ENCODE data around the gene ART3.
A peak's percentile ranks its signal among the peaks of the same experiment; 100 is the strongest.

Gene ART3

GRCh38 chr4:76127754-76128153 lies 53.2 kb downstream of the ART3 start:
- FAIRE-seq (no peak), DNase-seq (ENCODE audit: extremely low spot score, insufficient read length, low read depth) (no peak)

DNA sequence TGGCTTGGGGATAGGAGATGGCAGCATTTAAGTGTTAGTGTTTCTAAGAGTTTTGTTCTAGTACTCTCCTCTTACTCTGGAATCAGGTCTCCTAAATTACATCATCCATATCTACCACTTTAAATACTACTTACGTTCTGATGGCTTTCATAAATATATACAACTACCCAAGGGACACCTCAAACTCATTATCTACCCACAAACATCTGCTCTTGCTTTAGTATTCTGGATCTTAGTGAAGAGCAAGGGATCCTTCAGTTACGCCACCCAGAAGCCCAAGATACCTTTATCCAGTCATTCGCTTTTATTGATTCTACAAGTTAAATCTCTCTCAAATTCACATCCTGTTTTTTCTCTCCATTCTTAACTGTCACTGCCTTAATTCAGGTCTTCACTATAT lies 66.7 kb downstream of the ART3 start:
- no peak for FAIRE-seq
- no peak for DNase-seq (ENCODE audit: extremely low spot score, insufficient read length, low read depth)

- FAIRE-seq = no peak
Measured at GRCh38 chr4:76144546-76144945, 70.0 kb downstream of the ART3 start.

GRCh38 chr4:76147454-76148141 lies 73.1 kb downstream of the ART3 start:
- peak; percentile 46 for FAIRE-seq

More at GRCh38 chr4:76144546-76144945, 70.0 kb downstream of the ART3 start:
- no peak for DNase-seq (ENCODE audit: extremely low spot score, insufficient read length, low read depth)

GRCh38 chr4:76148142-76148865 lies 73.8 kb downstream of the ART3 start, which contains the start of gene NUP54:
Gene NUP54, minus strand, starts transcription at chr4:76148397. Its CDS starts 23 bp downstream, at chr4:76148374.
- peak; percentile 98 for FAIRE-seq
- DNase-seq (ENCODE audit: extremely low spot score, insufficient read length, low read depth) = peak; percentile 85

More at GRCh38 chr4:76147454-76148141, 73.1 kb downstream of the ART3 start:
- DNase-seq (ENCODE audit: extremely low spot score, insufficient read length, low read depth) = peak; percentile 33

DNA sequence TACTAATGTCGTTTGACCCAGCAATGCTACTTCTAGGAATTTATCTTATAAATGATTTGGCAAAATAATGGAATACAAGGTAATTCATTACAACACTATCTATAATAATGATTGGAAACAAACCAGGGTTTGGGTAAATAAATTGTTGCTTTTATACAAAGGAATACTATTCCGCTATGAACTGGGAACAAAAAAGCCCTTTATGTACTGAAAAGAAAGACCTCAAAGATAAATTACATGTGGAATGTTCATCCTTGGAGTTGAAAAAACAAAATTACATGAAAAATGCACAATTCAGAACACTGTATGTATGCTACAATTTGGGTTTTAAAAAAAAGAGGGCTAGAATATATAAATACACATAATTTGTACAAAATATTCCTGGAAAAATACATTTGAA lies 78.8 kb downstream of the ART3 start:
- FAIRE-seq (no peak), DNase-seq (ENCODE audit: extremely low spot score, insufficient read length, low read depth) (no peak)

GRCh38 chr4:76155979-76156378 lies 81.5 kb downstream of the ART3 start:
- no peak for FAIRE-seq

DNA sequence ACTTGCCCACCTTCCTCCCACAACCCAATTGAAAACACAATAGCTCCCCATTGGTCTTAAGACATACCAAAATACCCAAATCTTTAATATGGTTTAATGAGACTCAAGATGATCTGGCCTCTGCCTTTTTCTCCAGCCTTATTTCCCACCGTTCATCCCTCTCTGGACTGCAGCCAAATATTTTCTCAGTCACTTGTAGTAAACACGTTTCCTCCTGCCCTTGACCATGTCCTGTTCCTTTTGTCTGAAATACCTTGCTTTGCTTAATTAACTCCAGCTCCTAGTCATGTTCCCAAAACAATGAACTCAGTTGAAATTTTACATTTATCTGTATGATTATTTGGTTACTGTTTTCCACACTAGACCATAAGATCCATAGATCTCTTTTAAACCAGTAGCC lies 82.1 kb downstream of the ART3 start:
- FAIRE-seq (no peak), DNase-seq (ENCODE audit: extremely low spot score, insufficient read length, low read depth) (no peak)

More at GRCh38 chr4:76155979-76156378, 81.5 kb downstream of the ART3 start:
- no peak for DNase-seq (ENCODE audit: extremely low spot score, insufficient read length, low read depth)

- DNase-seq (ENCODE audit: extremely low spot score, insufficient read length, low read depth) (no peak), FAIRE-seq (no peak)
Measured at GRCh38 chr4:76160355-76160754, 85.8 kb downstream of the ART3 start.

Data from GM18507 (cell line).